ENCODE results near the gene PSORS1C2.

DNA sequence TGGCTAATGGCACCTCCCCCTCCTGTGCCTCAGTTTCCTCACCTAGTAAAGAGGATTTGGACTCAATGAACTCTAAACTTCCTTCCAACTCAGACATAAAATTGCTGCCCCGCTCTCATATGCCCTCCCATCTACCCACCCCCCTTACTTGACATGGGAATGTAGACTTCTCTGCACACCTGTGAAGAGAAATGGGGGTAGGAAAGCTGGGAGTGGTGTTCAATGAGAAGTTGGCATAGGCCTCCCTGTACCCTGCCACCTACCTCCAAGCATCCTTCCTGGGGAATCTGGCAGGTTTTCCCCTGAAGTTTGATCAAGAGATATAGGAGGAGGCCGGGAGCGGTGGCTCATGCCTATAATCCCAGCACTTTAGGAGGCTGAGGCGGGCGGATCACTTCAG, 35.5 kb upstream of the PSORS1C2 start:
- no peak for TF ChIP-seq NFRKB (IDR thresholded peaks at IDR 0.05)
- no peak for TF ChIP-seq TARDBP (IDR thresholded peaks at IDR 0.05)
- no peak for TF ChIP-seq SUZ12 (IDR thresholded peaks at IDR 0.05)
- TF ChIP-seq, protein P1, sequence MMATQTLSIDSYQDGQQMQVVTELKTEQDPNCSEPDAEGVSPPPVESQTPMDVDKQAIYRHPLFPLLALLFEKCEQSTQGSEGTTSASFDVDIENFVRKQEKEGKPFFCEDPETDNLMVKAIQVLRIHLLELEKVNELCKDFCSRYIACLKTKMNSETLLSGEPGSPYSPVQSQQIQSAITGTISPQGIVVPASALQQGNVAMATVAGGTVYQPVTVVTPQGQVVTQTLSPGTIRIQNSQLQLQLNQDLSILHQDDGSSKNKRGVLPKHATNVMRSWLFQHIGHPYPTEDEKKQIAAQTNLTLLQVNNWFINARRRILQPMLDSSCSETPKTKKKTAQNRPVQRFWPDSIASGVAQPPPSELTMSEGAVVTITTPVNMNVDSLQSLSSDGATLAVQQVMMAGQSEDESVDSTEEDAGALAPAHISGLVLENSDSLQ (IDR thresholded peaks at IDR 0.05), result no peak
- TF ChIP-seq SP1 (IDR thresholded peaks at IDR 0.05), result no peak
- TF ChIP-seq ZNF384 (IDR thresholded peaks at IDR 0.05), result no peak
- no peak for TF ChIP-seq BHLHE40 (IDR thresholded peaks at IDR 0.05; ENCODE audit: borderline replicate concordance)
- TF ChIP-seq FOXM1 (IDR thresholded peaks at IDR 0.05; ENCODE audit: borderline replicate concordance), result no peak
- TF ChIP-seq FOXK2 (IDR thresholded peaks at IDR 0.05), result no peak
- TF ChIP-seq ELF4 (IDR thresholded peaks at IDR 0.05), result no peak
